ENCODE data around the gene COL24A1. TPM values are rescaled to one million over a fixed set of nuclear protein-coding genes. Genes with fewer than 3 reads are reported as not detected.
"Not testable (repeated sequence)": the region's sequence is repeated elsewhere in the genome, so short reads cannot be mapped to it uniquely, and the experiment has no call there.

Gene COL24A1
- polyA plus RNA-seq, 4 donors = 0.07 to 2.4 (median 0.27) TPM; not detected in 1

DNA sequence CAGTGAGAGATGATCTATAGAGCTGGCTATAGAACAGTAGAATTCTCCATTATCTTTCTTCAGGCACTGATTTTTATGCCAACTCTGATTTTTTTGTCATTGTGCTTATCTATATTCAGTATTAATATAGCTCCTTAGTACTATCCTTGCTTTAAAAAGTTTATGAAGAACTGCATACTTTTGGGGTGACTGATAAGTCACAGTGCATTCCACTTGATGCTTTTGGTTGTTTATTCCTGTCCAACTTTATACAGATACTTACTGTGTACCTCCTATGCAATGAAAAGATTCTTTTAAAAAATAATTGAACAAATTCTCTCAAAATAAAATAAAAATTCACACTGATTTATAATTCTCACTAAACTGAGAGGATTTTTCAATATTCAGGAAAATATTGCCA lies 71.6 kb downstream of the COL24A1 start:
- no peaks in the 10 kb centered on the region for H3K27me3 ChIP-seq (ENCODE audit: control insufficient read depth in 3 of 3, insufficient read depth in 3 of 3, low read length in 3 of 3)

DNA sequence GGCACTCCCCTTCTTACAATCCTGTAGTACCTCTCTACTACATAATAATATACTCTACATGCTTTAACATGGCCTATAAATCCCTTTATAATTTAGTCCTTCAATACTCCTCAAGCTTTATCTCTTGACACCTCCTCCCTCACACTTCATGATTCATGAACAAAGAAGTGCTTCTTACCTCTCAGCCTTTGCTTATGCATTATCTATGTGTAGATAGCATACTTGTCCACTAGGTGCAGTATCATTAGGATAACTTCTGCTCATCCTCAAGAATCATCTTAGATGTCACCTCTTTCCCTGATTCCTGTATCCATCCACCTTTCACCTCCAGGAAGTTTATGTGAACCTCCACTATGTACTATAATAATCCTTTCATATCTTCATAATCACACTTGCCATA lies 74.4 kb downstream of the COL24A1 start:
- Histone ChIP-seq H3K4me1 (ENCODE audit: control insufficient read depth in 3 of 3, insufficient read depth in 2 of 3, low read depth in 1 of 3, low read length in 2 of 3) (no peaks in the 10 kb centered on the region), H3K27ac (ENCODE audit: low read depth in 1 of 3, low read length in 2 of 3) (no peak overlapping the region), H3K9me3 (ENCODE audit: control insufficient read depth in 2 of 2, insufficient read depth in 1 of 2, low read depth in 1 of 2, low read length in 1 of 2) (no peaks in the 10 kb centered on the region), H3K36me3 (ENCODE audit: control insufficient read depth in 3 of 3, insufficient read depth in 2 of 3, low read depth in 1 of 3, low read length in 3 of 3) (no peaks in the 10 kb centered on the region), H3K27me3 (ENCODE audit: control insufficient read depth in 3 of 3, insufficient read depth in 3 of 3, low read length in 3 of 3) (no peaks in the 10 kb centered on the region), H3K4me3 (ENCODE audit: low read depth in 1 of 3, low read length in 3 of 3) (no peak overlapping the region)
- no peak for FAIRE-seq
- no peak for DNase-seq

More for the DNA sequence above, 71.6 kb downstream of the COL24A1 start:
- DNase-seq = no peak
- Histone ChIP-seq H3K4me3 (ENCODE audit: low read depth in 1 of 3, low read length in 3 of 3) (no peak overlapping the region), H3K27ac (ENCODE audit: low read depth in 1 of 3, low read length in 2 of 3) (no peak overlapping the region), H3K36me3 (ENCODE audit: control insufficient read depth in 3 of 3, insufficient read depth in 2 of 3, low read depth in 1 of 3, low read length in 3 of 3) (no peaks in the 10 kb centered on the region), H3K9me3 (ENCODE audit: control insufficient read depth in 2 of 2, insufficient read depth in 1 of 2, low read depth in 1 of 2, low read length in 1 of 2) (no peaks in the 10 kb centered on the region), H3K4me1 (ENCODE audit: control insufficient read depth in 3 of 3, insufficient read depth in 2 of 3, low read depth in 1 of 3, low read length in 2 of 3) (no peaks in the 10 kb centered on the region)
- FAIRE-seq = no peak

DNA sequence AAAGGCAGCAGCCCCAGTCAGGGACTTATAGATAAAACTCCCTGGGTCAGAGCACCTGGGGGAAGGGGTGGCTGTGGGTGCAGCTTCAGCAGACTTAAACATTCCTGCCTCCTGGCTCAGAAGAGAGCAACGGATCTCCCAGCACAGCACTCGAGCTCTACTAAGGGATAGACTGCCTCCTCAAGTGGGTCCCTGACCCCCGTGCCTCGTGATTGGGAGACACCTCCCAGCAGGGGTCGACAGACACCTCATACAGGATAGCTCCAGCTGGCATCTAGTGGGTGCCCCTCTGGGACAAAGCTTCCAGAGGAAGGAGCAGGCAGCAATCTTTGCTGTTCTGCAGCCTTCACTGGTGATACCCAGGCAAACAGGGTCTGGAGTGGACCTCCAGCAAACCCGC lies 84.1 kb downstream of the COL24A1 start:
- not testable (repeated sequence) for H3K36me3 ChIP-seq (ENCODE audit: control insufficient read depth in 3 of 3, insufficient read depth in 2 of 3, low read depth in 1 of 3, low read length in 3 of 3); H3K27me3 ChIP-seq (ENCODE audit: control insufficient read depth in 3 of 3, insufficient read depth in 3 of 3, low read length in 3 of 3); FAIRE-seq; DNase-seq; H3K9me3 ChIP-seq (ENCODE audit: control insufficient read depth in 2 of 2, insufficient read depth in 1 of 2, low read depth in 1 of 2, low read length in 1 of 2); H3K4me3 ChIP-seq (ENCODE audit: low read depth in 1 of 3, low read length in 3 of 3); H3K4me1 ChIP-seq (ENCODE audit: control insufficient read depth in 3 of 3, insufficient read depth in 2 of 3, low read depth in 1 of 3, low read length in 2 of 3); H3K27ac ChIP-seq (ENCODE audit: low read depth in 1 of 3, low read length in 2 of 3)
- WGBS, 3 donors = 72 to 82% (median 79%) methylated on average over 6 of the region's 6 CpGs

DNA sequence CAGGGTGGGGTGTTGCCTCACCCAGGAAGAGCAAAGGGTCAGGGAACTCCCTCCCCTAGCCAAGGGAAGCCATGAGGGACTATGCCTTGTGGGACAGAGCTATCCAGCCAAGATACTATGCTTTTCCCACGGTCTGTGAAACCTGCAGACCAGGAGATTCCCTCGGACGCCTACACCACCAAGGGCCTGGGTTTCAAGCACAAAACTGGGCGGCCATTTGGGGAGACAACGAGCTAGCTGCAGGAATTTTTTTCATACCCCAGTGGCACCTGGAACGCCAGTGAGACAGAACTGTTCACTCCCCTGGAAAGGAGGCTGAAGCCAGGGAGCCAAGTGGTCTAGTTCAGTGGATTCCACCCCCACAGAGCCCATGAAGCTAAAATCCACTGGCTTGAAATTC lies 84.7 kb downstream of the COL24A1 start:
- H3K9me3 ChIP-seq (ENCODE audit: control insufficient read depth in 2 of 2, insufficient read depth in 1 of 2, low read depth in 1 of 2, low read length in 1 of 2); H3K27ac ChIP-seq (ENCODE audit: low read depth in 1 of 3, low read length in 2 of 3); H3K27me3 ChIP-seq (ENCODE audit: control insufficient read depth in 3 of 3, insufficient read depth in 3 of 3, low read length in 3 of 3); H3K4me3 ChIP-seq (ENCODE audit: low read depth in 1 of 3, low read length in 3 of 3); FAIRE-seq; DNase-seq; H3K36me3 ChIP-seq (ENCODE audit: control insufficient read depth in 3 of 3, insufficient read depth in 2 of 3, low read depth in 1 of 3, low read length in 3 of 3); H3K4me1 ChIP-seq (ENCODE audit: control insufficient read depth in 3 of 3, insufficient read depth in 2 of 3, low read depth in 1 of 3, low read length in 2 of 3): not testable (repeated sequence)
- 69 to 90% (median 86%) methylated on average over 6 of the region's 6 CpGs for whole genome bisulfite sequencing, 3 donors

DNA sequence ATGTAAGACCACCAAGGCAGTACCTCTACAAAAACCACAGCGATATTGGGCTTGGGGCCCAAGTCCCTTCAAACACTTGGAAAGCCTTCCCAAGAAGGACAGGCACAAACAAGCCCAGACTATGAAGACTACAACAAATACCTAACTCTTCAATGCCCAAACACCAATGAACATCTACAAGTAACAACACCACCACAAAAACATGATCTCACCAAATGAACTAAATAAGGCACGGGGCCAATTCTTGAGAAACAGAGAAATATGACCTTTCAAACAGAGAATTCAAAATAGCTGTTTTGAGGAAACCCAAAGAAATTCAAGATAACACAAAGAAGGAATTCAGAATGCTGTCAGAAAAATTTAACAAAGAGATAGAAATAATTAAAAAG lies 86.8 kb downstream of the COL24A1 start:
- no peak for DNase-seq
- H3K4me1 ChIP-seq (ENCODE audit: control insufficient read depth in 3 of 3, insufficient read depth in 2 of 3, low read depth in 1 of 3, low read length in 2 of 3) = no peaks in the 10 kb centered on the region
- H3K9me3 ChIP-seq (ENCODE audit: control insufficient read depth in 2 of 2, insufficient read depth in 1 of 2, low read depth in 1 of 2, low read length in 1 of 2) = no peaks in the 10 kb centered on the region
- H3K27ac ChIP-seq (ENCODE audit: low read depth in 1 of 3, low read length in 2 of 3) = no peak overlapping the region
- 69 to 80% (median 80%) methylated on average over 2 of the region's 2 CpGs for WGBS, 3 donors
- H3K4me3 ChIP-seq (ENCODE audit: low read depth in 1 of 3, low read length in 3 of 3) = no peak overlapping the region
- FAIRE-seq = no peak
- no peaks in the 10 kb centered on the region for H3K27me3 ChIP-seq (ENCODE audit: control insufficient read depth in 3 of 3, insufficient read depth in 3 of 3, low read length in 3 of 3)
- no peaks in the 10 kb centered on the region for H3K36me3 ChIP-seq (ENCODE audit: control insufficient read depth in 3 of 3, insufficient read depth in 2 of 3, low read depth in 1 of 3, low read length in 3 of 3)

DNA sequence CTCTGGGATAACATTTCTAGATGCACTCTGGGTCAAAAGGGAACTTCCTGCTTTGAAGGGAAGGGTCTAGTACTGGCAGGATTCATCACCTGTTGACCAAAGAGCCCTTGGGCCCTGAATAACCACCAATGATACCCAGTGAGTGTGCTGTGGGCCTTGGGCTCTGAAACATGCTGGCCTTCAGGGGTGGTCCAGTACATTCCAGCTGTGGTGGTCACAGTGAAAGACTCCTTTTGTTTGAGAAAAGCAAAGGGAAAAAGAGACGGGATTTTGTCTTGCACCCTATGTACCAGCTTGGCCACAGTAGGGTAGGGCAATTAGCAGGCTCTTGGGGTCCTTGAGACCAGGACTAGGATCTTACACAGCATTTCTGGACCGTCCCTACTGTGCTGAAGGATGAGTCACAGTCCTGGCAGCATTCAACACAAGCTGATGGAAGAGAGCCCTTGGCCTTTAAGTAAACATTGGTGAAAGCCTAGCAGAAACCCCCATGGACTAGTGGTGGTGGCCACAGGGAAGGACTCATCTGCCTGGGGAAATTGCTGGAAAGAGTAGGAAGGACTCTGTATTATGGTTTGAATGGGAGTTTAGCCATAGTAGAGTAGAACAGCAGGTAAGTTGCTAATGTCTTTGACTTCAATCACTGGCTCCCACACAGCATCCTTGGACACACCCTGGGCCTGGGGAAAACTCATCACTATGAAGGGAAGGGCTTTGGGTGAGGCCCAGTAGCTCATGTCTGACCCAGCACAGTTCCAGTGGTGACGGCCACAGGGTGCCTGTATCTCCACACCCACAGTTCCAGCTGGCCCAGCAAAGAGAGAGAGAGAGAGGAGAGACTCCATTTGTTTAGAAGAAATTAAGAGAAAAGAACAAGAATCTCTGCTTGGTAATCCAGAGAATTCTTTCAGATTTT lies 87.5 kb downstream of the COL24A1 start:
- WGBS, 3 donors = 59 to 64% (median 59%) methylated on average over 3 of the region's 3 CpGs
- no peak for DNase-seq
- H3K9me3 ChIP-seq (ENCODE audit: control insufficient read depth in 2 of 2, insufficient read depth in 1 of 2, low read depth in 1 of 2, low read length in 1 of 2) = no peaks in the 10 kb centered on the region
- FAIRE-seq = no peak
- H3K4me3 ChIP-seq (ENCODE audit: low read depth in 1 of 3, low read length in 3 of 3) = no peak overlapping the region
- H3K4me1 ChIP-seq (ENCODE audit: control insufficient read depth in 3 of 3, insufficient read depth in 2 of 3, low read depth in 1 of 3, low read length in 2 of 3) = no peaks in the 10 kb centered on the region
- no peak overlapping the region for H3K27ac ChIP-seq (ENCODE audit: low read depth in 1 of 3, low read length in 2 of 3)
- no peaks in the 10 kb centered on the region for H3K27me3 ChIP-seq (ENCODE audit: control insufficient read depth in 3 of 3, insufficient read depth in 3 of 3, low read length in 3 of 3)
- no peaks in the 10 kb centered on the region for H3K36me3 ChIP-seq (ENCODE audit: control insufficient read depth in 3 of 3, insufficient read depth in 2 of 3, low read depth in 1 of 3, low read length in 3 of 3)

DNA sequence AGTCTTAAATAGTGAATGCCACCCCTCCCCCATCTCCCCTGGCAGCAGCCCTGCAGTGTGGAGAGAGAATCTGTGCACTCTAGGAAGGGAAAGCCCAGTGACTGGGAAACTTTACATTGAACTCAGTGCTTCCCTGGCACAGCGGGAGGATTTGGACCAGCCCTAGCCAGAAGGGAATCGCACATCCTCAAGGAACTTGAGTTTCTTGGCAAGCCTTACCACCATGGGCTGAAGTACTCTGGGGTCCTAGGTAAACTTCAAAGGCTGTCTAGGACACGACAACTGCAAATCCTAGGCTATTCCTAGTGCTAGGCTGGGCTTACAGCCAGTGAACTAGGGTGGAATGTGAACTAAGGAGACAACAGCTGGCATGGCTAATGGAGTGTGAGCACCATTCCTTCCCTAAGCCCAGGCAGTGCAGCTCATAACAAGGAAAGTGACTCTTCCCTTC lies 88.3 kb downstream of the COL24A1 start:
- 71 to 75% (median 75%) methylated on average over 3 of the region's 3 CpGs for WGBS, 3 donors
- H3K36me3 ChIP-seq (ENCODE audit: control insufficient read depth in 3 of 3, insufficient read depth in 2 of 3, low read depth in 1 of 3, low read length in 3 of 3) = no peaks in the 10 kb centered on the region
- DNase-seq (no peak), FAIRE-seq (no peak)
- no peaks in the 10 kb centered on the region for H3K4me1 ChIP-seq (ENCODE audit: control insufficient read depth in 3 of 3, insufficient read depth in 2 of 3, low read depth in 1 of 3, low read length in 2 of 3)
- no peaks in the 10 kb centered on the region for H3K27me3 ChIP-seq (ENCODE audit: control insufficient read depth in 3 of 3, insufficient read depth in 3 of 3, low read length in 3 of 3)
- no peak overlapping the region for H3K4me3 ChIP-seq (ENCODE audit: low read depth in 1 of 3, low read length in 3 of 3)
- H3K9me3 ChIP-seq (ENCODE audit: control insufficient read depth in 2 of 2, insufficient read depth in 1 of 2, low read depth in 1 of 2, low read length in 1 of 2) = no peaks in the 10 kb centered on the region
- H3K27ac ChIP-seq (ENCODE audit: low read depth in 1 of 3, low read length in 2 of 3) = no peak overlapping the region

DNA sequence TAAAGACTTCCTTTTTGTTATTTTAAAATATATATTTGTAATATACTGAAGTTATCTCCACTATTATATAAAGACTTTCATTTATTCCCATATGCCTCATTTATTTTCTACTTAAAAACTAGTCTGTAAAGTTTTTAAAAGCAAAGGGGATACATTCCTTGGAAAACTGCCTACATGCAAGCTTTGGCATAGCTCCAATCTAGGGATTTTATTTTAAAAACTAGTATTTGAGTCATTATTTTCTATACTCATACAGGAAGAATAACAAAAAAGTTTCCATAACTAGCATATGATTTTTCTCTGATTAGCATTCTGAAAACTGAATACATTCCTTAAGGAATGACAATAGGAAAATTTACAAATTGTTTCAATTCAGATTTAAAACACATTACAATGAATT lies 88.9 kb downstream of the COL24A1 start:
- Histone ChIP-seq H3K4me3 (ENCODE audit: low read depth in 1 of 3, low read length in 3 of 3) (no peak overlapping the region), H3K4me1 (ENCODE audit: control insufficient read depth in 3 of 3, insufficient read depth in 2 of 3, low read depth in 1 of 3, low read length in 2 of 3) (no peaks in the 10 kb centered on the region), H3K36me3 (ENCODE audit: control insufficient read depth in 3 of 3, insufficient read depth in 2 of 3, low read depth in 1 of 3, low read length in 3 of 3) (no peaks in the 10 kb centered on the region), H3K27ac (ENCODE audit: low read depth in 1 of 3, low read length in 2 of 3) (no peak overlapping the region), H3K27me3 (ENCODE audit: control insufficient read depth in 3 of 3, insufficient read depth in 3 of 3, low read length in 3 of 3) (no peaks in the 10 kb centered on the region), H3K9me3 (ENCODE audit: control insufficient read depth in 2 of 2, insufficient read depth in 1 of 2, low read depth in 1 of 2, low read length in 1 of 2) (no peaks in the 10 kb centered on the region)
- FAIRE-seq (no peak), DNase-seq (no peak)

DNA sequence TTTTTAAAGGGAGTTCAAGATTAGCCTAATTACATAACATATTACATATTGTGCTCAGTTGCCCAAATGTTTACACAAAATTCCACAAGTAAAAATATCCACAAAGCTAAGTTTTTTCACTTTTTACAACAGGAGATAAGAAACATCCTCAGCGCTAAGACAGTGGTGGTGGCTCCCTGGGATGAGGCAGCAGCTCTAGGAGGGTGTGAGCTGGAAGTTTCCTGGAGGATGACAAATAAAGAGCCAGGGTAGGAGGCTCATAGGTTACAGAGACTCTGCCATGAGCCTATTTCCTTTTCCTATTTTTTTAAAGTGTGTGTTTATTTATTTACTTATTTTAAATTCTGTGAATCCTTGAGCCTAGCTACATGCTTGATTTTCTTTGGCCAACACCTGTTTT lies 91.7 kb downstream of the COL24A1 start:
- no peak for DNase-seq
- H3K27me3 ChIP-seq (ENCODE audit: control insufficient read depth in 3 of 3, insufficient read depth in 3 of 3, low read length in 3 of 3) = no peaks in the 10 kb centered on the region
- no peak overlapping the region for H3K4me3 ChIP-seq (ENCODE audit: low read depth in 1 of 3, low read length in 3 of 3)
- H3K27ac ChIP-seq (ENCODE audit: low read depth in 1 of 3, low read length in 2 of 3) = no peak overlapping the region
- 10 to 53% (median 28%) methylated on average over 1 of the region's 1 CpG for WGBS, 3 donors
- FAIRE-seq = no peak
- H3K4me1 ChIP-seq (ENCODE audit: control insufficient read depth in 3 of 3, insufficient read depth in 2 of 3, low read depth in 1 of 3, low read length in 2 of 3) = no peaks in the 10 kb centered on the region
- H3K9me3 ChIP-seq (ENCODE audit: control insufficient read depth in 2 of 2, insufficient read depth in 1 of 2, low read depth in 1 of 2, low read length in 1 of 2) = no peaks in the 10 kb centered on the region
- no peaks in the 10 kb centered on the region for H3K36me3 ChIP-seq (ENCODE audit: control insufficient read depth in 3 of 3, insufficient read depth in 2 of 3, low read depth in 1 of 3, low read length in 3 of 3)

Data from small intestine (tissue), 7 donors.